OCI-LY7 (cell line): Measurements from ENCODE around the gene HIVEP3. TPM values are rescaled to one million over a fixed set of nuclear protein-coding genes. Genes with fewer than 3 reads are reported as not detected.

Experiments
- BruUV-seq: library from RNA; stranded (reverse); fragments of 400-500 nt; replicated peaks from 2 replicates; lab custom pipeline; 2021; lab: Mats Ljungman, UMichigan
- CTCF ChIA-PET: fragments of 300-600 bp; sonication (Branson Sonifier 250); formaldehyde crosslinking; loops from one replicate; lab custom pipeline; 2022; ENCODE audit warnings: antibody characterized with exemption; ENCODE audit not compliant: unreplicated experiment; lab: Charles Lee
- POLR2A ChIA-PET: fragments of 300-600 bp; sonication (Branson Sonifier 250); formaldehyde crosslinking; loops from one replicate; lab custom pipeline; 2022; ENCODE audit warnings: antibody characterized with exemption; lab: Charles Lee
- DNase-seq: peaks from one replicate; pipeline ENCODE4 v3.0.0-alpha.2; 2015; ENCODE audit warnings: low spot score
- H2AFZ ChIP-seq: fragments of 200-600 bp; sonication (generic), shearing (Covaris generic); 2 replicates; pipeline ENCODE4 v1.6.1; 2014; ENCODE audit warnings: mild to moderate bottlenecking, antibody characterized with exemption, low read length, moderate library complexity
- H3K27ac ChIP-seq: fragments of 200-600 bp; sonication (generic); 2 replicates; pipeline ENCODE4 v1.5.1; 2014; ENCODE audit warnings: mixed run types, low read depth, mild to moderate bottlenecking, moderate library complexity, low read length, inconsistent platforms; ENCODE audit not compliant: poor library complexity, severe bottlenecking
- H3K36me3 ChIP-seq: fragments of 200-600 bp; sonication (generic); 2 replicates; pipeline ENCODE4 v1.6.1; 2014; ENCODE audit warnings: mild to moderate bottlenecking, antibody characterized with exemption, low read length, moderate library complexity, mixed read lengths; ENCODE audit not compliant: insufficient read depth
- H3K4me1 ChIP-seq: fragments of 200-600 bp; sonication (generic); 2 replicates; pipeline ENCODE4 v1.5.1; 2014; ENCODE audit warnings: mild to moderate bottlenecking, low read length; ENCODE audit not compliant: insufficient read depth, poor library complexity, severe bottlenecking
- H3K4me2 ChIP-seq: fragments of 200-600 bp; sonication (generic); 2 replicates; pipeline ENCODE4 v1.6.1; 2014; ENCODE audit warnings: mild to moderate bottlenecking, low read length
- H3K4me3 ChIP-seq: fragments of 200-600 bp; sonication (generic); 2 replicates; pipeline ENCODE4 v1.5.1; 2014; ENCODE audit warnings: mild to moderate bottlenecking, low read depth, low read length; ENCODE audit not compliant: poor library complexity, severe bottlenecking
- H3K79me2 ChIP-seq: fragments of 200-600 bp; sonication (generic); 2 replicates; pipeline ENCODE4 v1.6.1; 2016; ENCODE audit warnings: low read depth, mild to moderate bottlenecking, low read length, moderate library complexity, mixed read lengths; ENCODE audit not compliant: insufficient read depth
- H3K9me2 ChIP-seq: fragments of 200-600 bp; sonication (generic); 2 replicates; pipeline ENCODE4 v1.6.1; 2016; ENCODE audit warnings: mild to moderate bottlenecking, low read length, mixed read lengths; ENCODE audit not compliant: insufficient read depth
- H3K9me3 ChIP-seq: fragments of 200-600 bp; sonication (generic); 2 replicates; pipeline ENCODE4 v1.6.1; 2014; ENCODE audit warnings: mild to moderate bottlenecking, mixed run types, low read length, mixed read lengths
- H4K20me1 ChIP-seq: fragments of 200-600 bp; sonication (generic); 2 replicates; pipeline ENCODE4 v1.6.1; 2014; ENCODE audit warnings: mild to moderate bottlenecking, antibody characterized with exemption, low read length, moderate library complexity, mixed read lengths; ENCODE audit not compliant: insufficient read depth
- EZH2phosphoT487 ChIP-seq: fragments of 200-600 bp; sonication (generic); IDR thresholded peaks from 2 replicates; pipeline ENCODE4 v1.6.1; 2018; ENCODE audit warnings: low read depth, borderline replicate concordance, mild to moderate bottlenecking, mixed run types, antibody characterized with exemption, low read length, moderate library complexity, mixed read lengths
- intact Hi-C: fragments of 100-400 bp; cut with micrococcal nuclease; formaldehyde crosslinking; loops from one replicate; pipeline ENCODE4 v1.10.0; 2022; ENCODE audit not compliant: unreplicated experiment
- total RNA-seq, 2 experiments: library from RNA; depleted of rRNA in 1 of 2; stranded (reverse); fragments of >200 nt in 1 of 2; shearing (Covaris generic) in 1 of 2; gene quantifications; 2 replicates each; pipeline ENCODE4 v1.2.3, GENCODE V29; 2014 to 2022
- TF ChIP-seq, protein P1 (sequence below): fragments of 200-600 bp; sonication (generic); conservative IDR thresholded peaks from 2 replicates; pipeline ENCODE4 v1.5.1; 2014; ENCODE audit warnings: mild to moderate bottlenecking, antibody characterized with exemption, low read length, moderate library complexity, mixed read lengths

HIVEP3 gene
- total RNA-seq, 2 experiments from 2014 or later, result 0.53 to 0.60 TPM

DNA sequence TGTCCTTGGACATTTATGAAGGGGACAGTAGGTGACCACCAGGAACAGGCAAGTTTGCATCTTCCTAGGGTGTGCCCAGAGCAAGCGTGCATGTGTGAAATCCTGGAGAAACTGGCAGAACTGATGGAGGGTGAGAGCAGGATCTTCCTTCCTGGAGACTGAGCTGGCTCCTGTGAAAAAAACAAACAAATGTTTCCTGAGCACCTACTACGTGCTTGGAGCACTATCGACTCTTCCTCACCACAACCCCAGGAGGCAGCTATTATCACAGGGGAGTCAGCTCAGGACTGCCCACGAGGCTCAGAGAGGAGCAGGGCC is 432.7 kb downstream of the HIVEP3 start:
- H3K36me3 ChIP-seq, result no peaks in the 10 kb centered on the region
- no peak overlapping the region for H3K4me2 ChIP-seq
- intact Hi-C loops, result no loop called here
- no TSS peak for BruUV-seq
- no peak overlapping the region for H3K27ac ChIP-seq
- H3K9me3 ChIP-seq, result no peaks in the 10 kb centered on the region
- H3K4me1 ChIP-seq, result no peaks in the 10 kb centered on the region
- no peak for DNase-seq
- no peaks in the 10 kb centered on the region for H4K20me1 ChIP-seq
- H3K9me2 ChIP-seq, result no peaks in the 10 kb centered on the region
- H3K4me3 ChIP-seq, result no peak overlapping the region
- ChIA-PET CTCF (no interaction called here), POLR2A (no interaction called here)
- no peak overlapping the region for H2AFZ ChIP-seq
- TF ChIP-seq, protein P1, sequence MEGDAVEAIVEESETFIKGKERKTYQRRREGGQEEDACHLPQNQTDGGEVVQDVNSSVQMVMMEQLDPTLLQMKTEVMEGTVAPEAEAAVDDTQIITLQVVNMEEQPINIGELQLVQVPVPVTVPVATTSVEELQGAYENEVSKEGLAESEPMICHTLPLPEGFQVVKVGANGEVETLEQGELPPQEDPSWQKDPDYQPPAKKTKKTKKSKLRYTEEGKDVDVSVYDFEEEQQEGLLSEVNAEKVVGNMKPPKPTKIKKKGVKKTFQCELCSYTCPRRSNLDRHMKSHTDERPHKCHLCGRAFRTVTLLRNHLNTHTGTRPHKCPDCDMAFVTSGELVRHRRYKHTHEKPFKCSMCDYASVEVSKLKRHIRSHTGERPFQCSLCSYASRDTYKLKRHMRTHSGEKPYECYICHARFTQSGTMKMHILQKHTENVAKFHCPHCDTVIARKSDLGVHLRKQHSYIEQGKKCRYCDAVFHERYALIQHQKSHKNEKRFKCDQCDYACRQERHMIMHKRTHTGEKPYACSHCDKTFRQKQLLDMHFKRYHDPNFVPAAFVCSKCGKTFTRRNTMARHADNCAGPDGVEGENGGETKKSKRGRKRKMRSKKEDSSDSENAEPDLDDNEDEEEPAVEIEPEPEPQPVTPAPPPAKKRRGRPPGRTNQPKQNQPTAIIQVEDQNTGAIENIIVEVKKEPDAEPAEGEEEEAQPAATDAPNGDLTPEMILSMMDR, result no peak
- TF ChIP-seq EZH2phosphoT487, result no peak
- no peaks in the 10 kb centered on the region for H3K79me2 ChIP-seq

DNA sequence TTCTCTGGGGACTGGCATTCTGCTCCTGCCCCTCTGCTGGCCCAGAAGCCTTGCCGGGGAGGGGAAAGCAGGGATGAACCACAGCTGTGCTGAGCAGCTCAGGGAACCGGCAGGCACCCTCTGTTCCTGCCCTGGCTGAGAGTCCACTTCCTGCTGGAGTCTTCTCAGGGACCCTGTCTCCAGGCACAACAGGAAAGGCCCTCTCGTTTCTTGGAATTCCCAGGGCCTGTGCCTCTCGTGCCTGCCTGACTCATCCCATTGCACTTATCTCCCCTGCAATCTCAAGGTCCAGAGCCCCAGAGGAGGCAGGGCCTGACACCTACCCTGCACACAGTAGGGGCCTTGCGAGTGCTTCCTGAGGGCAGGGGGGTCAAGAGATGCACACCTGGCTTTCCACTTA is 433.1 kb downstream of the HIVEP3 start:
- H3K27ac ChIP-seq, result no peak overlapping the region
- DNase-seq, result no peak
- CTCF ChIA-PET, result no interaction called here

More for the DNA sequence above, 433.1 kb downstream of the HIVEP3 start:
- Histone ChIP-seq H3K79me2 (no peaks in the 10 kb centered on the region), H3K9me2 (no peaks in the 10 kb centered on the region), H3K4me2 (no peak overlapping the region), H3K4me1 (no peaks in the 10 kb centered on the region), H2AFZ (no peak overlapping the region), H4K20me1 (no peaks in the 10 kb centered on the region), H3K36me3 (no peaks in the 10 kb centered on the region), H3K4me3 (no peak overlapping the region), H3K9me3 (no peaks in the 10 kb centered on the region)
- POLR2A ChIA-PET, result no interaction called here
- TF ChIP-seq, protein P1, result no peak
- no peak for TF ChIP-seq EZH2phosphoT487
- intact Hi-C loops, result no loop called here
- no TSS peak for BruUV-seq
